ENCODE data around the gene CAPN5.

DNA sequence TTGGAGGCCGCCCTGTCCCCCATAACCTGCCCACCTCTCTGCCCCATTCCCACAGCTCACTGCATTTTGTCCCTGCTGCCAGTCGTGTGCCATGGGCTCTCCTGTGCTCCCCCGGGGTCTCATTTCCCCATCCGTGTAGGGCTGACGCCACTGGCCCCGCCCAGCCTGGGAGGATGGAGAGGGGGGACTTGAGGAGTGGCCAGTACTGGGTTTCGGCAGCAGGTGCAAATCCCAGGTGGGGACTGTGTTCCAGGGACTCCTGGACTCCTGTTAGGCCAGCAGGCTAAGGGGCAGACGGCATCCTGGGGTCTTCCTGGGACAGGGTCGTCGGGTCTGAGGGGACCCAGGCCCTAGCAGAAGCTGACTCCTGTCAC is 60.1 kb downstream of the CAPN5 start:
- no peak for TF ChIP-seq SP1 (IDR thresholded peaks at IDR 0.05; ENCODE audit: low read depth, low read length)
- no peak for TF ChIP-seq RAD21 (IDR thresholded peaks at IDR 0.05; ENCODE audit: insufficient read depth, low read depth, low read length)
- no peak for TF ChIP-seq EZH2 (IDR thresholded peaks at IDR 0.05; ENCODE audit: borderline replicate concordance, control insufficient read depth, low read depth, low read length)
- no peak for TF ChIP-seq TAF1 (IDR thresholded peaks at IDR 0.05; ENCODE audit: borderline replicate concordance, low read depth, low read length)
- TF ChIP-seq, protein P1, sequence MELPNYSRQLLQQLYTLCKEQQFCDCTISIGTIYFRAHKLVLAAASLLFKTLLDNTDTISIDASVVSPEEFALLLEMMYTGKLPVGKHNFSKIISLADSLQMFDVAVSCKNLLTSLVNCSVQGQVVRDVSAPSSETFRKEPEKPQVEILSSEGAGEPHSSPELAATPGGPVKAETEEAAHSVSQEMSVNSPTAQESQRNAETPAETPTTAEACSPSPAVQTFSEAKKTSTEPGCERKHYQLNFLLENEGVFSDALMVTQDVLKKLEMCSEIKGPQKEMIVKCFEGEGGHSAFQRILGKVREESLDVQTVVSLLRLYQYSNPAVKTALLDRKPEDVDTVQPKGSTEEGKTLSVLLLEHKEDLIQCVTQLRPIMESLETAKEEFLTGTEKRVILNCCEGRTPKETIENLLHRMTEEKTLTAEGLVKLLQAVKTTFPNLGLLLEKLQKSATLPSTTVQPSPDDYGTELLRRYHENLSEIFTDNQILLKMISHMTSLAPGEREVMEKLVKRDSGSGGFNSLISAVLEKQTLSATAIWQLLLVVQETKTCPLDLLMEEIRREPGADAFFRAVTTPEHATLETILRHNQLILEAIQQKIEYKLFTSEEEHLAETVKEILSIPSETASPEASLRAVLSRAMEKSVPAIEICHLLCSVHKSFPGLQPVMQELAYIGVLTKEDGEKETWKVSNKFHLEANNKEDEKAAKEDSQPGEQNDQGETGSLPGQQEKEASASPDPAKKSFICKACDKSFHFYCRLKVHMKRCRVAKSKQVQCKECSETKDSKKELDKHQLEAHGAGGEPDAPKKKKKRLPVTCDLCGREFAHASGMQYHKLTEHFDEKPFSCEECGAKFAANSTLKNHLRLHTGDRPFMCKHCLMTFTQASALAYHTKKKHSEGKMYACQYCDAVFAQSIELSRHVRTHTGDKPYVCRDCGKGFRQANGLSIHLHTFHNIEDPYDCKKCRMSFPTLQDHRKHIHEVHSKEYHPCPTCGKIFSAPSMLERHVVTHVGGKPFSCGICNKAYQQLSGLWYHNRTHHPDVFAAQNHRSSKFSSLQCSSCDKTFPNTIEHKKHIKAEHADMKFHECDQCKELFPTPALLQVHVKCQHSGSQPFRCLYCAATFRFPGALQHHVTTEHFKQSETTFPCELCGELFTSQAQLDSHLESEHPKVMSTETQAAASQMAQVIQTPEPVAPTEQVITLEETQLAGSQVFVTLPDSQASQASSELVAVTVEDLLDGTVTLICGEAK (IDR thresholded peaks at IDR 0.05; ENCODE audit: borderline replicate concordance): no peak
- no peak for TF ChIP-seq CBX3 (IDR thresholded peaks at IDR 0.05; ENCODE audit: borderline replicate concordance, low read depth)
- TF ChIP-seq SREBF1 (IDR thresholded peaks at IDR 0.05; ENCODE audit: low read length): no peak
- TF ChIP-seq ZNF274 (IDR thresholded peaks at IDR 0.05; ENCODE audit: insufficient read depth, insufficient read length): no peak
- TF ChIP-seq, protein P2, sequence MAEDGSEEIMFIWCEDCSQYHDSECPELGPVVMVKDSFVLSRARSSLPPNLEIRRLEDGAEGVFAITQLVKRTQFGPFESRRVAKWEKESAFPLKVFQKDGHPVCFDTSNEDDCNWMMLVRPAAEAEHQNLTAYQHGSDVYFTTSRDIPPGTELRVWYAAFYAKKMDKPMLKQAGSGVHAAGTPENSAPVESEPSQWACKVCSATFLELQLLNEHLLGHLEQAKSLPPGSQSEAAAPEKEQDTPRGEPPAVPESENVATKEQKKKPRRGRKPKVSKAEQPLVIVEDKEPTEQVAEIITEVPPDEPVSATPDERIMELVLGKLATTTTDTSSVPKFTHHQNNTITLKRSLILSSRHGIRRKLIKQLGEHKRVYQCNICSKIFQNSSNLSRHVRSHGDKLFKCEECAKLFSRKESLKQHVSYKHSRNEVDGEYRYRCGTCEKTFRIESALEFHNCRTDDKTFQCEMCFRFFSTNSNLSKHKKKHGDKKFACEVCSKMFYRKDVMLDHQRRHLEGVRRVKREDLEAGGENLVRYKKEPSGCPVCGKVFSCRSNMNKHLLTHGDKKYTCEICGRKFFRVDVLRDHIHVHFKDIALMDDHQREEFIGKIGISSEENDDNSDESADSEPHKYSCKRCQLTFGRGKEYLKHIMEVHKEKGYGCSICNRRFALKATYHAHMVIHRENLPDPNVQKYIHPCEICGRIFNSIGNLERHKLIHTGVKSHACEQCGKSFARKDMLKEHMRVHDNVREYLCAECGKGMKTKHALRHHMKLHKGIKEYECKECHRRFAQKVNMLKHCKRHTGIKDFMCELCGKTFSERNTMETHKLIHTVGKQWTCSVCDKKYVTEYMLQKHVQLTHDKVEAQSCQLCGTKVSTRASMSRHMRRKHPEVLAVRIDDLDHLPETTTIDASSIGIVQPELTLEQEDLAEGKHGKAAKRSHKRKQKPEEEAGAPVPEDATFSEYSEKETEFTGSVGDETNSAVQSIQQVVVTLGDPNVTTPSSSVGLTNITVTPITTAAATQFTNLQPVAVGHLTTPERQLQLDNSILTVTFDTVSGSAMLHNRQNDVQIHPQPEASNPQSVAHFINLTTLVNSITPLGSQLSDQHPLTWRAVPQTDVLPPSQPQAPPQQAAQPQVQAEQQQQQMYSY (CRISPR knock-in tag; IDR thresholded peaks at IDR 0.05): no peak
